ENCODE measurements around the gene CCL13. TPM values are rescaled to one million over a fixed set of nuclear protein-coding genes. Genes with fewer than 3 reads are reported as not detected.
A peak's percentile ranks its signal among the peaks of the same experiment; 100 is the strongest.
"Not testable (repeated sequence)": the region's sequence is repeated elsewhere in the genome, so short reads cannot be mapped to it uniquely, and the experiment has no call there.

The CCL13 gene
- not detected for total RNA-seq

DNA sequence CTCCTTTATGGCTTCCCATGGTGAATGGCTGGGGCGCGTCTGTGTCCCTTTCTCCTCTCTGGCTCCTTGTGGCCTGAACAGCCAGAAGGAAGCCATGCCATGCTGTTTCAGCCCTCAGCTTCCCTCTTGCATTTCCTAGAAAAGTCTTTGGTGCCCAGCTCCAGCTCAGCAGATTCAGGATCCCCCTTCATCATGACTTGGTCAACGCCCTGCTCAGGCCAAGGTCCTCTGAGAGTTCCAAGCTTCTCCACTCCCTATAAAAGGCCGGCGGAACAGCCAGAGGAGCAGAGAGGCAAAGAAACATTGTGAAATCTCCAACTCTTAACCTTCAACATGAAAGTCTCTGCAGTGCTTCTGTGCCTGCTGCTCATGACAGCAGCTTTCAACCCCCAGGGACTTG lies at the start of gene CCL13:
Gene CCL13, plus strand, starts transcription at position 287 of the 400 bp plus-strand sequence. Its CDS starts 47 bp downstream, at position 334.
- H3K27ac Mint-ChIP-seq, result no peak within 1 kb of the TSS
- no peak for DNase-seq
- no peak within 1 kb of the TSS for H3K4me3 Mint-ChIP-seq
- ChIA-PET CTCF (interaction anchor here (1.2 to 12.7 kb wide), 2 partner anchors 36 to 154 kb away, joined by 3 to 358 read pairs; no protein-coding TSS in a partner anchor), POLR2A (no interaction called here)
- H3K9me3 Mint-ChIP-seq, result peaks cover 4% of the 10 kb centered on the region
- H3K36me3 Mint-ChIP-seq, result no peaks in the 10 kb centered on the region
- H3K4me1 Mint-ChIP-seq (ENCODE audit: low read depth), result no peaks in the 10 kb centered on the region
- peaks cover 17% of the 10 kb centered on the region for H3K27me3 Mint-ChIP-seq
- intact Hi-C loops (cut with micrococcal nuclease), result no loop called here

- no peaks in the 10 kb centered on the region for H3K4me1 Mint-ChIP-seq (ENCODE audit: low read depth)
- intact Hi-C loops (cut with micrococcal nuclease), result no loop called here
- CTCF ChIA-PET, result no interaction called here
Observed at GRCh38 chr17:34307110-34307509, 49.2 kb upstream of the CCL13 start.

GRCh38 chr17:34308371-34308770 lies 47.9 kb upstream of the CCL13 start:
- no peaks in the 10 kb centered on the region for H3K4me1 Mint-ChIP-seq (ENCODE audit: low read depth)
- intact Hi-C loops (cut with micrococcal nuclease), result no loop called here
- H3K9me3 Mint-ChIP-seq, result no peaks in the 10 kb centered on the region
- no peaks in the 10 kb centered on the region for H3K36me3 Mint-ChIP-seq
- H3K27ac Mint-ChIP-seq, result no peak overlapping the region
- ChIA-PET POLR2A (no interaction called here), CTCF (interaction anchor here (0.8 kb wide), 1 partner anchor 53 kb away, joined by 3 read pairs; no protein-coding TSS in a partner anchor)
- no peak overlapping the region for H3K4me3 Mint-ChIP-seq
- no peak for DNase-seq
- H3K27me3 Mint-ChIP-seq, result peaks cover 20% of the 10 kb centered on the region

More at GRCh38 chr17:34307110-34307509, 49.2 kb upstream of the CCL13 start:
- Mint-ChIP-seq H3K9me3 (no peaks in the 10 kb centered on the region), H3K27ac (no peak overlapping the region), H3K36me3 (no peaks in the 10 kb centered on the region), H3K4me3 (no peak overlapping the region), H3K27me3 (peaks cover 17% of the 10 kb centered on the region)
- POLR2A ChIA-PET, result no interaction called here
- DNase-seq, result no peak

GRCh38 chr17:34311291-34311690 lies 45.0 kb upstream of the CCL13 start:
- CTCF ChIA-PET, result interaction anchor here (0.6 kb wide), 1 partner anchor 28 kb away, joined by 4 read pairs; no protein-coding TSS in a partner anchor
- no peaks in the 10 kb centered on the region for H3K36me3 Mint-ChIP-seq
- DNase-seq, result no peak
- intact Hi-C loops (cut with micrococcal nuclease), result no loop called here
- H3K27ac Mint-ChIP-seq, result no peak overlapping the region
- peaks cover 25% of the 10 kb centered on the region for H3K27me3 Mint-ChIP-seq
- no peak overlapping the region for H3K4me3 Mint-ChIP-seq
- no peaks in the 10 kb centered on the region for H3K9me3 Mint-ChIP-seq
- H3K4me1 Mint-ChIP-seq (ENCODE audit: low read depth), result no peaks in the 10 kb centered on the region
- POLR2A ChIA-PET, result no interaction called here

DNA sequence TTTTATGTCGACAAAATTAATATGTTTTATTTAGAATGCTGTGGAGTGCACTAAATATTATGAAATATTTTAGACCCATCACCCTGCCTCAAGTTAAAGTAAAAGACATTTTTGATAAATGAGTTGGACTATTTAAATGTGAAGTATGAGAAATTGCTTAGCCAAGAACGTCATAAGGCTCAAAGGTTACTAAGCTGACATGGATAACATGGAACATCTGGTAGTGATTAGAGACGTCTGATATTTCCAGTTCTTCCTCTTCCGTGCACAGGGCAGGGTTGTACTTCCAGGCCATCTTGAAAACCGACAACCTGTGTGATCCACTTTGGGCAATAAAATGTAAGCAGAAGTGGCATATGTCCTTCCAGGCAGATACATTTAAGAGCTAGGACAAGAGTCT lies 44.2 kb upstream of the CCL13 start:
- peaks cover 23% of the 10 kb centered on the region for H3K27me3 Mint-ChIP-seq
- H3K36me3 Mint-ChIP-seq, result no peaks in the 10 kb centered on the region
- no peaks in the 10 kb centered on the region for H3K4me1 Mint-ChIP-seq (ENCODE audit: low read depth)
- CTCF ChIA-PET, result no interaction called here
- POLR2A ChIA-PET, result no interaction called here
- H3K27ac Mint-ChIP-seq, result no peak overlapping the region
- no peak for DNase-seq
- intact Hi-C loops (cut with micrococcal nuclease), result no loop called here
- no peaks in the 10 kb centered on the region for H3K9me3 Mint-ChIP-seq
- H3K4me3 Mint-ChIP-seq, result no peak overlapping the region

- no peak for DNase-seq
- POLR2A ChIA-PET, result no interaction called here
- CTCF ChIA-PET, result interaction anchor here (1.6 kb wide), 1 partner anchor 48 kb away, joined by 3 read pairs; no protein-coding TSS in a partner anchor
- H3K4me1 Mint-ChIP-seq (ENCODE audit: low read depth), result no peaks in the 10 kb centered on the region
- H3K27me3 Mint-ChIP-seq, result peaks cover 19% of the 10 kb centered on the region
- H3K36me3 Mint-ChIP-seq, result no peaks in the 10 kb centered on the region
- H3K4me3 Mint-ChIP-seq, result no peak overlapping the region
- H3K27ac Mint-ChIP-seq, result no peak overlapping the region
- intact Hi-C loops (cut with micrococcal nuclease), result no loop called here
- H3K9me3 Mint-ChIP-seq, result no peaks in the 10 kb centered on the region
Observed at GRCh38 chr17:34313164-34313563, 43.1 kb upstream of the CCL13 start.

DNA sequence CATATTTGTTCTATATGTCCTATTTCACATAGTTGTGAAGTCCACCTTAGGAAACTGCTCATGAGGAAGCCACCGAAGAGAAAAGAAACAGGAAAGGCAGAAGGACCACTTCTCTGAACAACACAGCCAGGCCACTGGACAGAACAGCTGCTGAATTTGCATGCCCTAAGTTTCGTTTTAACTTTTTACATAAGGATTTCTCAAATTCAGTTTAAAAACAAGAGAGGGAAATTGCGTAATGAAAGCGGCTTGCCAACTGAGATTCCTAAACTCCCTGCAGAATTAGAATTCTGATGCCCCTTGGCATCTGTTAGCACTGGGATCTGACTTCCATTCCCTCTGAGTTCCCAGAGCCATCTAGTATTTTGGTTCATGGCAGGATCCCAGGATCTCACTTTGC lies 42.0 kb upstream of the CCL13 start:
- POLR2A ChIA-PET, result no interaction called here
- Mint-ChIP-seq H3K27ac (no peak overlapping the region), H3K9me3 (no peaks in the 10 kb centered on the region), H3K4me3 (no peak overlapping the region), H3K36me3 (no peaks in the 10 kb centered on the region), H3K27me3 (peaks cover 19% of the 10 kb centered on the region), H3K4me1 (ENCODE audit: low read depth) (no peaks in the 10 kb centered on the region)
- intact Hi-C loops (cut with micrococcal nuclease), result no loop called here
- no peak for DNase-seq
- CTCF ChIA-PET, result interaction anchor here (0.7 kb wide), 1 partner anchor 14 kb away, joined by 3 read pairs; no protein-coding TSS in a partner anchor

DNA sequence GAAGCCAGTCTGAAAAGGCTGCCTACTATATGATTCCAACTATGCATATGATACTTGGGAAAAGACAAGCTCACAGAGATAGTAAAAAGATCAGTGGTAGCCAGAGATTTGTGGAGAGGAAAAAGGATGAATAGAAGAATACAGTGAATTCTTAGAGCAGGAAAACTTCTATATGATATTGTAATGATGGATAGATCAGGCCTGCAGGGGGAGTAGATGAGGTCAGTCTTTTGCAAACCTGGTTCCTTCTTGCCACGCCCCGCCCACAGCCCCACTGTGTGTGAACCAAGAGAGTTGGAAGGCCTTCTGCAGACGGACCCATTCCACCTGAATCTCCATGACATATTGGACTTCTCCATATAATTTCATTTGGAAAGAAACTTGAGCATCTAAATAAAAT lies 37.8 kb upstream of the CCL13 start:
- Mint-ChIP-seq H3K27me3 (peaks cover 16% of the 10 kb centered on the region), H3K4me1 (ENCODE audit: low read depth) (no peaks in the 10 kb centered on the region), H3K9me3 (no peaks in the 10 kb centered on the region), H3K4me3 (no peak overlapping the region), H3K36me3 (no peaks in the 10 kb centered on the region), H3K27ac (no peak overlapping the region)
- intact Hi-C loops (cut with micrococcal nuclease), result no loop called here
- peak; percentile 15 for DNase-seq
- CTCF ChIA-PET, result no interaction called here
- POLR2A ChIA-PET, result no interaction called here

DNA sequence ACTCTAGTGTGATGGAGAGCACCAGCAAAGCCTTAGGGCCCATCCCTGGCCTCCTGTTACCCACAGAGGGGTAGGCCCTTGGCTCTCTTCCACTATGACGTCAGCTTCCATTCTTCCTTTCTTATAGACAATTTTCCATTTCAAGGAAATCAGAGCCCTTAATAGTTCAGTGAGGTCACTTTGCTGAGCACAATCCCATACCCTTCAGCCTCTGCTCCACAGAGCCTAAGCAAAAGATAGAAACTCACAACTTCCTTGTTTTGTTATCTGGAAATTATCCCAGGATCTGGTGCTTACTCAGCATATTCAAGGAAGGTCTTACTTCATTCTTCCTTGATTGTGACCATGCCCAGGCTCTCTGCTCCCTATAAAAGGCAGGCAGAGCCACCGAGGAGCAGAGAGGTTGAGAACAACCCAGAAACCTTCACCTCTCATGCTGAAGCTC lies 37.2 kb upstream of the CCL13 start, which contains the start of gene CCL8:
Gene CCL8, plus strand, starts transcription at position 397 of the 445 bp plus-strand sequence. CDS start 67 bp downstream, outside the sequence.
- intact Hi-C loops (cut with micrococcal nuclease), result no loop called here
- peaks cover 14% of the 10 kb centered on the region for H3K27me3 Mint-ChIP-seq
- CTCF ChIA-PET, result interaction anchor here (1.9 kb wide), 1 partner anchor 43 kb away, joined by 8 read pairs; no protein-coding TSS in a partner anchor
- H3K4me1 Mint-ChIP-seq (ENCODE audit: low read depth), result no peaks in the 10 kb centered on the region
- DNase-seq, result no peak
- no peak within 1 kb of the TSS for H3K4me3 Mint-ChIP-seq
- H3K9me3 Mint-ChIP-seq, result peaks cover 3% of the 10 kb centered on the region
- no peaks in the 10 kb centered on the region for H3K36me3 Mint-ChIP-seq
- H3K27ac Mint-ChIP-seq, result no peak within 1 kb of the TSS
- POLR2A ChIA-PET, result no interaction called here

DNA sequence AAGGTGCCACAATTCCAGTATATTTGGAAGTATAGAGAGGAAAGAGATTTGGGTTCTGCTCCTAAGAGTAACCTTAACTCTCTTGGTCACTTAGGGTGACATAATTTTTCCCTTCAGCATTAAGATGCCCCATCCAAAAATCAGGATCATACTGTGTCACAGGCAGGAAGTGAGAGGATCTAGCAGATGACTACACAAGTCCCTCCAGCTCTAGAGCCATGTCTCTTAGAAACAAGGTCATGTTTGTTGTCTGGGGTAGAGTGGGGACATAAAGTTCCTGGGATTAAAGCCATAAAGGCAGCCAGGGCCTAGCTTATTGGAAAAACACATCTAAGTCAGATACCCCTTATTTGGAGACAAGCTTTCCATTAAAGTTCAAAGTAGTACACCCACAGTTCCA lies 34.3 kb upstream of the CCL13 start:
- H3K9me3 Mint-ChIP-seq, result peaks cover 13% of the 10 kb centered on the region
- peaks cover 2% of the 10 kb centered on the region for H3K36me3 Mint-ChIP-seq
- POLR2A ChIA-PET, result no interaction called here
- DNase-seq, result no peak
- intact Hi-C loops (cut with micrococcal nuclease), result no loop called here
- peaks cover 18% of the 10 kb centered on the region for H3K27me3 Mint-ChIP-seq
- no peak overlapping the region for H3K27ac Mint-ChIP-seq
- H3K4me3 Mint-ChIP-seq, result no peak overlapping the region
- CTCF ChIA-PET, result interaction anchor here (1.1 to 2.1 kb wide), 2 partner anchors 39 to 151 kb away, joined by 4 read pairs; no protein-coding TSS in a partner anchor
- no peaks in the 10 kb centered on the region for H3K4me1 Mint-ChIP-seq (ENCODE audit: low read depth)

DNA sequence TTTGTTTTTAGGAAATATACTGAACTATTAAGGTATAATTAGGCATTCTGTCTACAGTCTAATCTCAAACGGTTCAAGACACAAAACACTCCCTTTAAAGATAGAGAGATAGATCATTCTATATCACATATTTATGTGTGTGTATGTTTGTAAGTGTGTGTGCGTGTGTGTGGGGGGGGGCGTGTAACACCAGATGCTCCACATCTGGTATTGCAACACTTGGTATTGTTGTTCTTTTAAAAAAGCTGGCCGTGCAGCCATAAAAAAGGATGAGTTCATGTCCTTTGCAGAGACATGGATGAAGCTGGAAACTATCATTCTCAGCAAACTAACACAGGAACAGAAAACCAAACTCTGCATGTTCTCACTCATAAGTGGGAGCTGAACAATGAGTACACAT lies 28.7 kb upstream of the CCL13 start:
- Mint-ChIP-seq H3K27me3 (peaks cover 31% of the 10 kb centered on the region), H3K9me3 (peaks cover 13% of the 10 kb centered on the region)
- DNase-seq; intact Hi-C loops (cut with micrococcal nuclease); H3K36me3 Mint-ChIP-seq; POLR2A ChIA-PET; H3K27ac Mint-ChIP-seq; H3K4me3 Mint-ChIP-seq; H3K4me1 Mint-ChIP-seq (ENCODE audit: low read depth): not testable (repeated sequence)
- CTCF ChIA-PET, result interaction anchor here (1.3 kb wide), 1 partner anchor 34 kb away, joined by 3 read pairs; no protein-coding TSS in a partner anchor

DNA sequence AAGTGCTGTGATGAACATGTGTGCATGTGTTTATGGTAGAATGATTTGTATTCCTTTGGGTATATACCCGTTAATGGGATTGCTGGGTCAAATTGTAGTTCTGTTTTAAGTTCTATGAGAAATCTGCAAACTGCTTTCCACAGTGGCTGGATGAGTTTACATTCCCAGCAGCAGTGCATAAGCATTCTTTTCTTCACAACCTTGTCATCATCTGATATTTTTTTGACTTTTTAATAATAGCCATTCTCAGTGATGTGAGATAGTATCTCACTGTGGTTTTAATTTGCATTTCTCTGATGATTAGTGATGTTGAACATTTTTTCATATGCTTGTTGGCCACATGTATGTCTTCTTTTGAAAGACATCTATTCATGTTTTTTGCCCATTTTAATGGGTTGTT lies 18.6 kb upstream of the CCL13 start:
- ChIA-PET CTCF (no interaction called here), POLR2A (no interaction called here)
- H3K4me3 Mint-ChIP-seq, result no peak overlapping the region
- peaks cover 36% of the 10 kb centered on the region for H3K27me3 Mint-ChIP-seq
- DNase-seq, result no peak
- no peaks in the 10 kb centered on the region for H3K4me1 Mint-ChIP-seq (ENCODE audit: low read depth)
- intact Hi-C loops (cut with micrococcal nuclease), result no loop called here
- H3K27ac Mint-ChIP-seq, result no peak overlapping the region
- H3K9me3 Mint-ChIP-seq, result no peaks in the 10 kb centered on the region
- no peaks in the 10 kb centered on the region for H3K36me3 Mint-ChIP-seq

- Mint-ChIP-seq H3K27me3 (peaks cover 48% of the 10 kb centered on the region), H3K4me3 (no peak overlapping the region), H3K4me1 (ENCODE audit: low read depth) (no peaks in the 10 kb centered on the region), H3K36me3 (no peaks in the 10 kb centered on the region), H3K27ac (no peak overlapping the region), H3K9me3 (no peaks in the 10 kb centered on the region)
- no peak for DNase-seq
- POLR2A ChIA-PET, result no interaction called here
- CTCF ChIA-PET, result interaction anchor here (0.6 to 1.3 kb wide), 2 partner anchors 22 to 28 kb away, joined by 3 to 4 read pairs; no protein-coding TSS in a partner anchor
- intact Hi-C loops (cut with micrococcal nuclease), result no loop called here
Observed at GRCh38 chr17:34339138-34339770, 17.0 kb upstream of the CCL13 start.

Data from activated CD4-positive, alpha-beta memory T cell treated with anti-CD3 and anti-CD28 coated beads for 36 hours (primary cell).